Ascending aorta (tissue), 2 donors: ENCODE measurements around the gene FAM219A. TPM values are rescaled to one million over a fixed set of nuclear protein-coding genes. Genes with fewer than 3 reads are reported as not detected.
A peak's percentile ranks its signal among the peaks of the same experiment; 100 is the strongest.

Experiments used
- DNase-seq, 2 donors: peaks; one replicate each; pipeline ENCODE4 v3.0.0-alpha.2; 2019; ENCODE audit warnings: low spot score in 2 of 2
- H3K27ac ChIP-seq, 2 donors: fragments of 200-600 bp; sonication (generic); one replicate each; pipeline ENCODE4 v1.5.1; 2016 to 2017; ENCODE audit warnings: mild to moderate bottlenecking in 1 of 2
- H3K27me3 ChIP-seq: fragments of 200-600 bp; sonication (generic); one replicate; pipeline ENCODE4 v1.5.1; 2017
- H3K36me3 ChIP-seq, 2 donors: fragments of 200-600 bp; sonication (generic); one replicate each; pipeline ENCODE4 v1.5.1; 2016
- H3K4me1 ChIP-seq, 2 donors: fragments of 200-600 bp; sonication (generic); one replicate each; pipeline ENCODE4 v1.5.1; 2016 to 2017; ENCODE audit warnings: mild to moderate bottlenecking in 1 of 2
- H3K4me3 ChIP-seq, 2 donors: fragments of 200-600 bp; sonication (generic); one replicate each; pipeline ENCODE4 v1.5.1; 2016 to 2017; ENCODE audit warnings: mild to moderate bottlenecking in 1 of 2
- H3K9me3 ChIP-seq, 2 donors: fragments of 200-600 bp; sonication (generic); one replicate each; pipeline ENCODE4 v1.5.1; 2016
- CTCF ChIP-seq, 3 experiments: fragments of 200-600 bp in 2 of 3; fragments of 450-650 bp in 1 of 3; sonication (generic) in 2 of 3; IDR thresholded peaks; one replicate each; pipeline ENCODE4 v1.5.1; 2016 to 2019; ENCODE audit warnings: antibody characterized with exemption in 3 of 3, mild to moderate bottlenecking in 1 of 3, moderate library complexity in 1 of 3
- intact Hi-C: fragments of 100-400 bp; cut with DNase I; formaldehyde crosslinking; loops from one replicate; pipeline ENCODE4 v1.15.1; 2023
- total RNA-seq: library from RNA; depleted of rRNA; stranded (reverse); fragments of >200 nt; gene quantifications from one replicate; pipeline ENCODE4 v1.1.0, GENCODE V29; 2016

Gene FAM219A
- total RNA-seq, 1 donor from 2014 or later, result 26.8 TPM

- H3K9me3 ChIP-seq, result no peaks in the 10 kb centered on the region
- no peak for TF ChIP-seq CTCF (IDR thresholded peaks at IDR 0.05)
- H3K4me1 ChIP-seq, result peaks cover 7 to 13% of the 10 kb centered on the region in 2 donors
- intact Hi-C loops, result loop anchor here (2.0 to 5.0 kb wide), 3 partner anchors 83 to 197 kb away; partner anchors contain the start of genes DNAI1, FAM219A and UBAP1
- H3K36me3 ChIP-seq, result peaks cover 6 to 16% of the 10 kb centered on the region in 2 donors
- peak overlapping the region; percentile 74 to 78 for H3K27ac ChIP-seq
- peak in 1 of 2 donors; percentile 82 for DNase-seq
- no peaks in the 10 kb centered on the region for H3K27me3 ChIP-seq
- H3K4me3 ChIP-seq, result peak overlapping the region; percentile 85 to 86
These were observed 82.3 kb downstream of the FAM219A start for GRCh38 chr9:34375901-34376595.

- H3K9me3 ChIP-seq, result no peaks in the 10 kb centered on the region
- H3K27me3 ChIP-seq, result no peaks in the 10 kb centered on the region
- no peak for TF ChIP-seq CTCF (IDR thresholded peaks at IDR 0.05)
- no peak overlapping the region for H3K4me3 ChIP-seq
- no peak overlapping the region for H3K27ac ChIP-seq
- H3K4me1 ChIP-seq, result peaks cover under 1 to 8% of the 10 kb centered on the region in 2 donors
- H3K36me3 ChIP-seq, result peaks cover 16 to 26% of the 10 kb centered on the region in 2 donors
- intact Hi-C loops, result loop anchor here (5.0 kb wide), 1 partner anchor 123 kb away; no protein-coding TSS in a partner anchor
- DNase-seq, result no peak
These were observed 83.3 kb downstream of the FAM219A start for GRCh38 chr9:34374905-34375552.

- intact Hi-C loops, result no loop called here
- Histone ChIP-seq H3K4me1 (peaks cover 0 to 4% of the 10 kb centered on the region in 2 donors), H3K9me3 (no peaks in the 10 kb centered on the region), H3K4me3 (no peak overlapping the region), H3K27ac (no peak overlapping the region), H3K27me3 (no peaks in the 10 kb centered on the region), H3K36me3 (peaks cover 20 to 33% of the 10 kb centered on the region in 2 donors)
- no peak for DNase-seq
- TF ChIP-seq CTCF (IDR thresholded peaks at IDR 0.05), result no peak
These were observed 84.0 kb downstream of the FAM219A start for GRCh38 chr9:34374339-34374738.

GRCh38 chr9:34373749-34374148 is 84.6 kb downstream of the FAM219A start:
- H3K27ac ChIP-seq, result no peak overlapping the region
- no peak for TF ChIP-seq CTCF (IDR thresholded peaks at IDR 0.05)
- H3K36me3 ChIP-seq, result peaks cover 24 to 33% of the 10 kb centered on the region in 2 donors
- no peaks in the 10 kb centered on the region for H3K27me3 ChIP-seq
- intact Hi-C loops, result no loop called here
- H3K9me3 ChIP-seq, result no peaks in the 10 kb centered on the region
- DNase-seq, result no peak
- H3K4me3 ChIP-seq, result no peak overlapping the region
- H3K4me1 ChIP-seq, result peaks cover 0 to 4% of the 10 kb centered on the region in 2 donors

GRCh38 chr9:34372467-34373011 is 85.8 kb downstream of the FAM219A start:
- Histone ChIP-seq H3K27ac (no peak overlapping the region), H3K9me3 (no peaks in the 10 kb centered on the region), H3K4me3 (no peak overlapping the region), H3K27me3 (no peaks in the 10 kb centered on the region), H3K4me1 (peaks cover 0 to 4% of the 10 kb centered on the region in 2 donors), H3K36me3 (peaks cover 24 to 37% of the 10 kb centered on the region in 2 donors)
- DNase-seq, result no peak
- intact Hi-C loops, result no loop called here
- TF ChIP-seq CTCF (IDR thresholded peaks at IDR 0.05), result no peak
